Trophoblast cell (in vitro differentiated cells and primary cell): ENCODE measurements around the gene CRYL1.

Experiments used
- DNase-seq, 2 donors: peaks; one replicate each; pipeline ENCODE4 v3.0.0-alpha.2; 2016
- H2AFZ ChIP-seq: 2 replicates; pipeline ENCODE4 v1.6.1; 2013; ENCODE audit warnings: low read length, moderate library complexity, mild to moderate bottlenecking; ENCODE audit not compliant: insufficient read depth, poor library complexity
- H2AK5ac ChIP-seq: 2 replicates; pipeline ENCODE4 v1.6.1; 2013; ENCODE audit warnings: mild to moderate bottlenecking, low read length
- H2BK120ac ChIP-seq: 2 replicates; pipeline ENCODE4 v1.6.1; 2013; ENCODE audit warnings: low read length, mild to moderate bottlenecking, moderate library complexity; ENCODE audit not compliant: insufficient read depth, poor library complexity
- H2BK12ac ChIP-seq: 2 replicates; pipeline ENCODE4 v1.6.1; 2013; ENCODE audit warnings: mild to moderate bottlenecking, low read length, moderate library complexity
- H2BK5ac ChIP-seq: 2 replicates; pipeline ENCODE4 v1.6.1; 2013; ENCODE audit warnings: low read length, low read depth, moderate library complexity, mild to moderate bottlenecking; ENCODE audit not compliant: poor library complexity
- H3K14ac ChIP-seq: 2 replicates; pipeline ENCODE4 v1.6.1; 2013; ENCODE audit warnings: mild to moderate bottlenecking, low read length
- H3K18ac ChIP-seq: 2 replicates; pipeline ENCODE4 v1.6.1; 2013; ENCODE audit warnings: mild to moderate bottlenecking, low read length
- H3K23ac ChIP-seq: 2 replicates; pipeline ENCODE4 v1.6.1; 2013; ENCODE audit warnings: low read length
- H3K27ac ChIP-seq: 2 replicates; pipeline ENCODE4 v1.5.1; 2013; ENCODE audit warnings: low read depth, mild to moderate bottlenecking, inconsistent platforms, low read length, moderate library complexity
- H3K27me3 ChIP-seq: 2 replicates; pipeline ENCODE4 v1.6.1; 2013; ENCODE audit warnings: inconsistent platforms, mild to moderate bottlenecking, low read length, moderate library complexity; ENCODE audit not compliant: insufficient read depth
- H3K36me3 ChIP-seq, 2 experiments: 1 replicate in 1 of 2; 2 replicates in 1 of 2; pipeline ENCODE4 v1.6.1; 2013; ENCODE audit warnings: low read length in 2 of 2, mild to moderate bottlenecking in 2 of 2, moderate library complexity in 1 of 2; ENCODE audit not compliant: insufficient read depth in 2 of 2, control insufficient read depth in 1 of 2
- H3K4ac ChIP-seq: 2 replicates; pipeline ENCODE4 v1.6.1; 2013; ENCODE audit warnings: low read depth, mild to moderate bottlenecking, low read length, moderate library complexity
- H3K4me1 ChIP-seq, 2 experiments: 1 replicate in 1 of 2; 2 replicates in 1 of 2; pipeline ENCODE4 v1.6.1; 2013; ENCODE audit warnings: low read length in 2 of 2, mild to moderate bottlenecking in 2 of 2, moderate library complexity in 1 of 2; ENCODE audit not compliant: insufficient read depth in 2 of 2, control insufficient read depth in 1 of 2
- H3K4me2 ChIP-seq: 2 replicates; pipeline ENCODE4 v1.6.1; 2013; ENCODE audit warnings: inconsistent platforms, mild to moderate bottlenecking, low read length, moderate library complexity
- H3K4me3 ChIP-seq: 2 replicates; pipeline ENCODE4 v1.5.1; 2013; ENCODE audit warnings: mild to moderate bottlenecking, low read depth, low read length, inconsistent platforms
- H3K79me1 ChIP-seq: one replicate; pipeline ENCODE4 v1.6.1; 2013; ENCODE audit warnings: low read length
- H3K79me2 ChIP-seq: 2 replicates; pipeline ENCODE4 v1.6.1; 2013; ENCODE audit warnings: low read length, mild to moderate bottlenecking; ENCODE audit not compliant: control insufficient read depth, insufficient read depth, poor library complexity
- H3K9ac ChIP-seq: 2 replicates; pipeline ENCODE4 v1.6.1; 2013; ENCODE audit warnings: mild to moderate bottlenecking, low read length
- H3K9me3 ChIP-seq: 2 replicates; pipeline ENCODE4 v1.6.1; 2013; ENCODE audit warnings: low read depth, mild to moderate bottlenecking, control low read depth, inconsistent platforms, low read length; ENCODE audit not compliant: insufficient read depth
- H4K12ac ChIP-seq: 2 replicates; pipeline ENCODE4 v1.6.1; 2013; ENCODE audit warnings: low read depth, mild to moderate bottlenecking, low read length, moderate library complexity
- H4K8ac ChIP-seq: 2 replicates; pipeline ENCODE4 v1.6.1; 2013; ENCODE audit warnings: low read depth, mild to moderate bottlenecking, low read length, moderate library complexity
- H4K91ac ChIP-seq: one replicate; pipeline ENCODE4 v1.6.1; 2013; ENCODE audit warnings: low read depth, mild to moderate bottlenecking, low read length, moderate library complexity
- WGBS: extraction: QIAGEN DNeasy Blood & Tissue Kit; methylation state at CpG from one replicate; pipeline ENCODE4 v1.1.7; 2013; ENCODE audit warnings: missing lambda C conversion rate; ENCODE audit not compliant: insufficient read length, insufficient coverage; ENCODE audit errors: extremely low coverage; 5-methylcytosine and 5-hydroxymethylcytosine counted together

CRYL1 gene

GRCh38 chr13:20414546-20415305 lies 110.9 kb downstream of the CRYL1 start:
- Histone ChIP-seq H3K4me2 (peak overlapping the region; percentile 19), H3K4ac (peak overlapping the region; percentile 81), H2AFZ (peak overlapping the region; percentile 58), H2BK12ac (peak overlapping the region; percentile 100), H4K91ac (peak overlapping the region; percentile 98), H4K12ac (peak overlapping the region; percentile 51), H3K4me1 (peaks cover 22 to 42% of the 10 kb centered on the region in 2 experiments), H3K27ac (peak overlapping the region; percentile 51), H2BK5ac (peak overlapping the region; percentile 76), H2BK120ac (peak overlapping the region; percentile 96), H3K23ac (no peak overlapping the region), H3K9ac (no peak overlapping the region), H3K79me2 (peaks cover 7% of the 10 kb centered on the region), H3K14ac (peak overlapping the region; percentile 95), H3K18ac (peak overlapping the region; percentile 96), H3K36me3 (no peaks in the 10 kb centered on the region), H3K9me3 (no peaks in the 10 kb centered on the region), H3K4me3 (no peak overlapping the region), H3K79me1 (peaks cover 32% of the 10 kb centered on the region), H3K27me3 (no peaks in the 10 kb centered on the region), H4K8ac (peak overlapping the region; percentile 91), H2AK5ac (peak overlapping the region; percentile 99)
- peak; percentile 81 to 83 for DNase-seq
- no CpG with 5 or more reads among the region's 45 CpGs for WGBS

GRCh38 chr13:20412691-20413355 lies 112.8 kb downstream of the CRYL1 start:
- H2AFZ ChIP-seq = no peak overlapping the region
- H3K9me3 ChIP-seq = no peaks in the 10 kb centered on the region
- WGBS = no CpG with 5 or more reads among the region's 7 CpGs
- H3K4me2 ChIP-seq = peak overlapping the region; percentile 25
- no peak overlapping the region for H2BK5ac ChIP-seq
- no peak overlapping the region for H3K14ac ChIP-seq
- H3K4me1 ChIP-seq = peaks cover 27 to 45% of the 10 kb centered on the region in 2 experiments
- H3K9ac ChIP-seq = no peak overlapping the region
- H3K27me3 ChIP-seq = no peaks in the 10 kb centered on the region
- H4K8ac ChIP-seq = peak overlapping the region; percentile 0
- peak in 1 of 2 donors; percentile 10 for DNase-seq
- H4K91ac ChIP-seq = peak overlapping the region; percentile 2
- peak overlapping the region; percentile 11 for H2BK12ac ChIP-seq
- H3K79me1 ChIP-seq = peaks cover 32% of the 10 kb centered on the region
- no peaks in the 10 kb centered on the region for H3K36me3 ChIP-seq
- H3K18ac ChIP-seq = peak overlapping the region; percentile 0
- H2BK120ac ChIP-seq = peak overlapping the region; percentile 22
- H3K27ac ChIP-seq = peak overlapping the region; percentile 80
- H3K4ac ChIP-seq = no peak overlapping the region
- H4K12ac ChIP-seq = no peak overlapping the region
- no peak overlapping the region for H3K23ac ChIP-seq
- H3K79me2 ChIP-seq = peaks cover 7% of the 10 kb centered on the region
- H3K4me3 ChIP-seq = no peak overlapping the region
- H2AK5ac ChIP-seq = no peak overlapping the region

GRCh38 chr13:20411638-20412342 lies 113.9 kb downstream of the CRYL1 start:
- Histone ChIP-seq H3K79me1 (peaks cover 32% of the 10 kb centered on the region), H2BK12ac (peak overlapping the region; percentile 51), H4K8ac (no peak overlapping the region), H3K14ac (no peak overlapping the region), H4K91ac (peak overlapping the region; percentile 19), H2BK120ac (no peak overlapping the region), H3K18ac (no peak overlapping the region), H4K12ac (no peak overlapping the region), H3K9ac (no peak overlapping the region), H3K23ac (no peak overlapping the region), H2BK5ac (no peak overlapping the region), H2AFZ (no peak overlapping the region), H3K27me3 (no peaks in the 10 kb centered on the region), H3K36me3 (no peaks in the 10 kb centered on the region), H3K4me3 (no peak overlapping the region), H3K4ac (no peak overlapping the region), H3K4me1 (peaks cover 31 to 47% of the 10 kb centered on the region in 2 experiments), H3K27ac (peak overlapping the region; percentile 22), H3K79me2 (peaks cover 7% of the 10 kb centered on the region), H2AK5ac (no peak overlapping the region), H3K4me2 (peak overlapping the region; percentile 33), H3K9me3 (no peaks in the 10 kb centered on the region)
- DNase-seq = no peak
- WGBS = no CpG with 5 or more reads among the region's 6 CpGs

GRCh38 chr13:20410726-20411125 lies 114.9 kb downstream of the CRYL1 start:
- peaks cover 28 to 42% of the 10 kb centered on the region in 2 experiments for H3K4me1 ChIP-seq
- peak overlapping the region; percentile 21 for H3K4ac ChIP-seq
- H3K14ac ChIP-seq = no peak overlapping the region
- H3K4me3 ChIP-seq = no peak overlapping the region
- peak overlapping the region; percentile 69 for H2BK120ac ChIP-seq
- peaks cover 26% of the 10 kb centered on the region for H3K79me1 ChIP-seq
- H3K27me3 ChIP-seq = no peaks in the 10 kb centered on the region
- no peak for DNase-seq
- H3K79me2 ChIP-seq = peaks cover 5% of the 10 kb centered on the region
- no peak overlapping the region for H4K12ac ChIP-seq
- H3K27ac ChIP-seq = no peak overlapping the region
- H4K8ac ChIP-seq = peak overlapping the region; percentile 40
- no peaks in the 10 kb centered on the region for H3K36me3 ChIP-seq
- no peaks in the 10 kb centered on the region for H3K9me3 ChIP-seq
- H3K18ac ChIP-seq = no peak overlapping the region
- peak overlapping the region; percentile 94 for H2BK12ac ChIP-seq
- H2AK5ac ChIP-seq = peak overlapping the region; percentile 95
- H4K91ac ChIP-seq = no peak overlapping the region
- H3K4me2 ChIP-seq = no peak overlapping the region
- H3K9ac ChIP-seq = no peak overlapping the region
- WGBS = no CpG with 5 or more reads among the region's 4 CpGs
- no peak overlapping the region for H2AFZ ChIP-seq
- H2BK5ac ChIP-seq = peak overlapping the region; percentile 39
- no peak overlapping the region for H3K23ac ChIP-seq
